GM19240 (cell line): ENCODE measurements around the gene RHBG.

Source experiments
- DNase-seq: peaks from one replicate; pipeline ENCODE4 v3.0.0; 2011; ENCODE audit warnings: low spot score; ENCODE audit not compliant: insufficient read length

Gene RHBG

GRCh38 chr1:156424806-156425432 is 55.9 kb downstream of the RHBG start:
- no peak for DNase-seq

- no peak for DNase-seq
Observed at GRCh38 chr1:156425943-156426342, 56.9 kb downstream of the RHBG start.

DNA sequence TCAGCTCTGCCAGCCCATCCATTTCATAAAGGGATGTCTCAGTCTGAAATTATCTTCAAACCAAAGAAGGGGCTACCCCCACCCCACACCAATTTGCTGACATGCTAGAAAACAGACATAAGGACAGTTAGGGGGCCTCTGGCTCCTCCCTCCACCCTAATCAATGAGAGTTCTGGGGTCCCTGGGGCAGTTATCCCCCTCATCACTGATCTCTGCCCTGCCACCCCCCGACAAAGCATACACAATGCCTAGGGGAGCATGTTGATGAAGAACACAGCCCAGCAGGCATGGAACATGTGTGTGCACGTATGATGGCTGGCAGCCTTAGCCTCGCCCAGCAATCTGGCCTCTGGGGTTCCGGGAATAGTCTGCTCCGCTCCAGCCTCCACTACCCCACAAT is 58.9 kb downstream of the RHBG start:
- DNase-seq: no peak

DNA sequence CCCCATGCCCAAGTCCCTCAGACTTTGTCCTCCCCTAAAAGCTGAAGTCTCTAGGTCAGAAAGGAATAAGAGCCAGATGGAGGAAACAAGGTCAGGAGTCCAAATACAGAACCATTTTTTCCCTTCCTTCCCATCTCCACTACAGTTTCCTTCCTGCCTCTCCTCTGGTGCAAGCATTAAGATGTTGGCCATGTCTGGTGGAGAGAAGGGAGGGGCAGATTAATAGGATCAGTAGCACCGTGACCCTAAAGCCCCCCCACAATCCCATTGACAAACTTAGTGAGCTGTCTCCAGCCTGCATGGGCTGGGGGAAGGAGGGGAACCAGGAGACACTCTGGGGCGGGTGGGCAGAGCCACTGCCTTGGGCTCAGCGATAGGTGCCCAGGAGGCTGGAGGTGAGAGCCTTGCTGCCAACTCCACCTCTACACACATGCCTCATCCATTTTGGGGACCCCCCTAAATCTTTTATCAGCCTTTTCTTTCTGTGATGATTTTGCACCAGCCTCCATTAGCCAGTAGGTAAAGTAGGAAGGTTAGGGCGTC is 59.8 kb downstream of the RHBG start:
- DNase-seq: no peak

DNA sequence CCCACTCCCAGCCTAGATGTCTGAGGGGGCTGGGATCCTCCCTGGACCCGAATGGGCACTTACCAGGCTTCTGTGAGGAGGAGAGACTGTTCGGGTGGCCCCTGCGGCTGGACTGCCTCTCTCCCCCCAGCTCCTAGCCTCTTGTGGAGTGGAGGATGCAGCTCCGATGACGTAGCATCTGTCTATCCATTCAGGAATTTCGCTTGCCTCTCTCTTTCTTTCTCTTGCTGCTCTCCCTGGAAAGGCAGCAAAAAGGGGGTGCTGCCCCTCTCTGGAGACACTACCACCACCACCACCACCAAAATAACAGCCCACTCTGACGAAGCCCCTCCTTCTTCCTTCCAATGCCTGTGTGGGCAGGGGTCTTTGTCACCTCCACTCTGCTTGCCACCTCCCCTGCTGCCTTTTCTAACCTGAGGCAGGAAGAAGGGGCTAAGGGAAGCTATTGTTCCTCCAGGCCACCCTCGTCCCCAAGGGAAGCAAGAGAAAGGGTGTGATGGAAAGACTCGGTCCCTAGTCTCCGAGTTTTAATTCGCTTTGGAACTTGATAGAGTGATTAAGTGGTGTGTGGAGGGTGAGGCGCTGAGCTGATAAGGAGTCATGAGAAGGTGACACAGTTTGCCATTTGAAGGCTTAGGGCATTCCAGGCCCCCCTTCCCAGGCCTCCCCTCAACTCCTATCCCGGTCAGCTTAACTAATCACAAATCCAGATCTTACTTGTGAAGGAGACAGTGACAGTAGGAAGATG is 60.5 kb downstream of the RHBG start:
- no peak for DNase-seq

DNA sequence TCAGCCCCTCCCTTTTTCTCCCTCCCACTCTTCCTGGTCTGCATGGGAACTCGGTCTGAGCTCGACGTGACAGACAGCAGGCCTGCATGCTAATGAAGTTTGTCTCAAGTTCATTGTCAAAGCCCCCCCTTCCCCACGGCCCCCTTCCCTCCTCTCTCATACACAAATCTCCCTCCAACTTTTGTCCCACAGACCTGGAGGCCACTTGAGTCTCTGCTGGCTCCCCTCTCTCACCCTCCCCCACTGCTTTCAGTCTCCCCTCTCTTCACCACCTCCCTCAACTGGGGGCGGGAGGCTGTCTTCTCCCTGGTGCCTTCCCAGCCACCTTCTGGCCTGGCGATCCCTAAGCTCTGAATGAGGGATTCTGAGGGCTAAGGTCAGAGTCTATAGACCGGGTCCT is 61.3 kb downstream of the RHBG start:
- no peak for DNase-seq

GRCh38 chr1:156430866-156431265 is 61.9 kb downstream of the RHBG start:
- no peak for DNase-seq

- DNase-seq: no peak
Observed at GRCh38 chr1:156431366-156431765, 62.4 kb downstream of the RHBG start.

DNA sequence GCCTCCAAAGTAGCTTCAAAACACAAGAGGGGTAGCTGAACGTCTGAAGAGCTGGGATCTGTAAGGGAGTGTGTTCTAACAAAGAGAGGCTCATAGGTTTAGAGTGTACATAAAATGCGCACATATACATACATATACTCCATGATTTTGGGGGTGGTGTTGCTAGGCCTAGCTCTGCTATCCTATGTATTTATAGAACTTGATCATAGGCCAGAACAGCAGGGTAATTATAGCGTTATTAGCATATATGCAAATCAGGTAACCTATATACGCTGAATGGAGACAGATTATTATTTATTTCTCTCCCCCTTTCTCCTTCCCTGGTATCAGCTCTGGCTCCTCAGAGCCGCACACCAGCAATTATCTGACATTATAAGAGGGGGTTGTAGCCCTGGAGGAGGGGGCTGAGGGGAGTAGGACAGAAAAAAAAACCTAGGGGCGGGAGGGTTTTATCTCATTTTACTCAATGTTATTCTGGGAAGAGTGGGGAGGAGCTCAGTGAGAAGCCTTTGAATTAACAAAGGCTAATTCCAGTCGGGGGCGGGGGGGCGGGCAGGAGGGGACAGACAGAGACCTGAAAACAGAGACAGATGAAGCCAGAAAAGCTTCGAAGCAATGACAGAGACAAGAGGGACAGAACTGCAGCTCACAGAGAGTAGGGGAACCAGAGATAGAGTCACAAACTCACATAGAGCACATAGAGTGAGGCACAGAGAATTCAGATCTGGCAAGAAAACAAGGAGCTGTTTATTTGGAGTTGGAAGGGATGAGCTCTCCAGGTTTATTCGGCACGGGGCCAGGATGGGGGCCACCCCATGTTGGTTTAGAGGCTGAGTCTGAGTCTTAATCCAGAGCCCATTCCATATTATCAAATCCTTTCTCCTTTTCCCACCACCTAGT is 63.0 kb downstream of the RHBG start:
- no peak for DNase-seq

GRCh38 chr1:156432669-156433018 is 63.6 kb downstream of the RHBG start:
- no peak for DNase-seq

- DNase-seq: no peak
Observed at GRCh38 chr1:156433032-156433431, 64.0 kb downstream of the RHBG start.

GRCh38 chr1:156433602-156434001 is 64.6 kb downstream of the RHBG start:
- DNase-seq: peak; percentile 74
